Measurements from ENCODE around the gene PHACTR4. TPM values are rescaled to one million over a fixed set of nuclear protein-coding genes. Genes with fewer than 3 reads are reported as not detected.
A peak's percentile ranks its signal among the peaks of the same experiment; 100 is the strongest.

PHACTR4 gene
- polyA plus RNA-seq, 1 donor, result 38.0 TPM

GRCh38 chr1:28421744-28422143 lies 52.2 kb downstream of the PHACTR4 start:
- Histone ChIP-seq H3K4me1 (ENCODE audit: control insufficient read depth, insufficient read depth, low read length) (peaks cover 9% of the 10 kb centered on the region), H3K27ac (ENCODE audit: low read length) (no peak overlapping the region), H3K36me3 (ENCODE audit: control insufficient read depth, insufficient read depth, low read length) (peaks cover 5% of the 10 kb centered on the region), H3K4me3 (ENCODE audit: low read length) (no peak overlapping the region), H3K9me3 (ENCODE audit: control insufficient read depth, low read depth, low read length) (no peaks in the 10 kb centered on the region), H3K27me3 (ENCODE audit: control insufficient read depth, insufficient read depth, low read length) (no peaks in the 10 kb centered on the region)
- WGBS (ENCODE audit: insufficient coverage, low lambda C conversion rate), result no CpG with 5 or more reads among the region's 1 CpG
- DNase-seq, result no peak

GRCh38 chr1:28426831-28427230 lies 57.3 kb downstream of the PHACTR4 start:
- H3K36me3 ChIP-seq (ENCODE audit: control insufficient read depth, insufficient read depth, low read length), result peaks cover 5% of the 10 kb centered on the region
- no peaks in the 10 kb centered on the region for H3K27me3 ChIP-seq (ENCODE audit: control insufficient read depth, insufficient read depth, low read length)
- H3K4me1 ChIP-seq (ENCODE audit: control insufficient read depth, insufficient read depth, low read length), result no peaks in the 10 kb centered on the region
- H3K4me3 ChIP-seq (ENCODE audit: low read length), result no peak overlapping the region
- DNase-seq, result no peak
- H3K27ac ChIP-seq (ENCODE audit: low read length), result no peak overlapping the region
- no CpG with 5 or more reads among the region's 1 CpG for WGBS (ENCODE audit: insufficient coverage, low lambda C conversion rate)
- H3K9me3 ChIP-seq (ENCODE audit: control insufficient read depth, low read depth, low read length), result no peaks in the 10 kb centered on the region

GRCh38 chr1:28428012-28428411 lies 58.5 kb downstream of the PHACTR4 start:
- 100% methylated on average over 1 of the region's 1 CpG for WGBS (ENCODE audit: insufficient coverage, low lambda C conversion rate)
- Histone ChIP-seq H3K9me3 (ENCODE audit: control insufficient read depth, low read depth, low read length) (no peaks in the 10 kb centered on the region), H3K36me3 (ENCODE audit: control insufficient read depth, insufficient read depth, low read length) (peaks cover 5% of the 10 kb centered on the region), H3K4me1 (ENCODE audit: control insufficient read depth, insufficient read depth, low read length) (no peaks in the 10 kb centered on the region), H3K4me3 (ENCODE audit: low read length) (no peak overlapping the region), H3K27me3 (ENCODE audit: control insufficient read depth, insufficient read depth, low read length) (no peaks in the 10 kb centered on the region), H3K27ac (ENCODE audit: low read length) (no peak overlapping the region)
- no peak for DNase-seq

DNA sequence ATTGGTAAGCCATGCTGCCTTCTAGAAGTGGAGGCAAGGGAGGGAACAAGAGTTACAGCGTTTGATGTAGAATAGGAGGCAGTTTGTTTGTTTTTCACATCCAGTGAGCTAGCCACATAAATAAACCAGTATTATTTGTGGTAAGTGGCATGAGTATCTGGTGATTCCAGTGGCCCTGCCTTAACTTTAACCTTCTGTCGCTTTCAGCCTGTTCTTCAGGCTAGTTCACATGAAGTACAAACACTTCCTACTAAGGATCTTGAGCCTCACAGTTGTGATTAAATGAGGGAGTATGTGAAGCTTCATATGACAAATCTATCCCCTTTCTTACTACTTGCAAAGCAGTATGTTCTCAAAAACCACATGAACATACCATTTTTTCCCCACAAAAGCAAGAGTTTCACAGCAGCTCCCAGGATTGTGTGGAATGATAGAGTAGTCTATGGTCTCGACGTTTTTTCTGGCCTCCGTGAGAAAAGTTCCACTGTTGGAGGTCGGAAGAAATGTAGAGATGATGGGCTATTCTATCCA lies 59.5 kb downstream of the PHACTR4 start:
- H3K4me3 ChIP-seq (ENCODE audit: low read length), result no peak overlapping the region
- H3K4me1 ChIP-seq (ENCODE audit: control insufficient read depth, insufficient read depth, low read length), result no peaks in the 10 kb centered on the region
- H3K9me3 ChIP-seq (ENCODE audit: control insufficient read depth, low read depth, low read length), result no peaks in the 10 kb centered on the region
- WGBS (ENCODE audit: insufficient coverage, low lambda C conversion rate), result no CpG with 5 or more reads among the region's 6 CpGs
- H3K27ac ChIP-seq (ENCODE audit: low read length), result no peak overlapping the region
- peaks cover 5% of the 10 kb centered on the region for H3K36me3 ChIP-seq (ENCODE audit: control insufficient read depth, insufficient read depth, low read length)
- no peaks in the 10 kb centered on the region for H3K27me3 ChIP-seq (ENCODE audit: control insufficient read depth, insufficient read depth, low read length)
- no peak for DNase-seq

DNA sequence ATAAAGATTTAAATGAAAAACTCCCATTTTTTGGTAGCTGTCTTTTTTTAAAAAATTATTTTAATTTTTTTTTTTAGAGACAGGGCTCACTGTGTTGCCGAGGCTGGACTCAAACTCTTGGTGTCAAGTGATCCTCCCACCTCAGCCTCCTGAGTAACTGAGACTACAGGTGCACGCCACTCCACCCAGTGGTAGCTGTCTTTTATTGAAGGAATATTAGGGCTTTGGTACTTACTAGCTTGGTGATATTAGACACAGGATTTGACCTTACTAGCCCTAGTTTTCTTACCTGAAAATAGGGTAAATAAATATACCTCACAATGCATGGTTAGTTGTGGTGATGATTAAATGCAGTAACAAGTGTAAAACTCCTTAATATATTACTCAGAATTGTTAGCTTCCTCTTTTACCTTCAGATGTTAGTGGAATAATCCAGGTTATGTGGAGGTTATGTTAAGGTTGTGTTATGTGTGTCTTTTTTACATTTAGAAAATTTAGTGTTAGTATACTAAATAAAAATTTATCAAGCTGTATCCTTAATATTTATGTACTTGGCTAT lies 66.8 kb downstream of the PHACTR4 start:
- no peak for DNase-seq
- Histone ChIP-seq H3K36me3 (ENCODE audit: control insufficient read depth, insufficient read depth, low read length) (no peaks in the 10 kb centered on the region), H3K27me3 (ENCODE audit: control insufficient read depth, insufficient read depth, low read length) (no peaks in the 10 kb centered on the region), H3K27ac (ENCODE audit: low read length) (no peak overlapping the region), H3K4me1 (ENCODE audit: control insufficient read depth, insufficient read depth, low read length) (peaks cover 14% of the 10 kb centered on the region), H3K4me3 (ENCODE audit: low read length) (no peak overlapping the region), H3K9me3 (ENCODE audit: control insufficient read depth, low read depth, low read length) (no peaks in the 10 kb centered on the region)
- no CpG with 5 or more reads among the region's 2 CpGs for WGBS (ENCODE audit: insufficient coverage, low lambda C conversion rate)

GRCh38 chr1:28437264-28437923 lies 67.9 kb downstream of the PHACTR4 start:
- peak; percentile 54 to 80 for DNase-seq
- Histone ChIP-seq H3K4me3 (ENCODE audit: low read length) (no peak overlapping the region), H3K27ac (ENCODE audit: low read length) (peak overlapping the region; percentile 83), H3K4me1 (ENCODE audit: control insufficient read depth, insufficient read depth, low read length) (peaks cover 14% of the 10 kb centered on the region), H3K9me3 (ENCODE audit: control insufficient read depth, low read depth, low read length) (no peaks in the 10 kb centered on the region), H3K27me3 (ENCODE audit: control insufficient read depth, insufficient read depth, low read length) (no peaks in the 10 kb centered on the region), H3K36me3 (ENCODE audit: control insufficient read depth, insufficient read depth, low read length) (no peaks in the 10 kb centered on the region)
- WGBS (ENCODE audit: insufficient coverage, low lambda C conversion rate), result no CpG with 5 or more reads among the region's 3 CpGs

DNA sequence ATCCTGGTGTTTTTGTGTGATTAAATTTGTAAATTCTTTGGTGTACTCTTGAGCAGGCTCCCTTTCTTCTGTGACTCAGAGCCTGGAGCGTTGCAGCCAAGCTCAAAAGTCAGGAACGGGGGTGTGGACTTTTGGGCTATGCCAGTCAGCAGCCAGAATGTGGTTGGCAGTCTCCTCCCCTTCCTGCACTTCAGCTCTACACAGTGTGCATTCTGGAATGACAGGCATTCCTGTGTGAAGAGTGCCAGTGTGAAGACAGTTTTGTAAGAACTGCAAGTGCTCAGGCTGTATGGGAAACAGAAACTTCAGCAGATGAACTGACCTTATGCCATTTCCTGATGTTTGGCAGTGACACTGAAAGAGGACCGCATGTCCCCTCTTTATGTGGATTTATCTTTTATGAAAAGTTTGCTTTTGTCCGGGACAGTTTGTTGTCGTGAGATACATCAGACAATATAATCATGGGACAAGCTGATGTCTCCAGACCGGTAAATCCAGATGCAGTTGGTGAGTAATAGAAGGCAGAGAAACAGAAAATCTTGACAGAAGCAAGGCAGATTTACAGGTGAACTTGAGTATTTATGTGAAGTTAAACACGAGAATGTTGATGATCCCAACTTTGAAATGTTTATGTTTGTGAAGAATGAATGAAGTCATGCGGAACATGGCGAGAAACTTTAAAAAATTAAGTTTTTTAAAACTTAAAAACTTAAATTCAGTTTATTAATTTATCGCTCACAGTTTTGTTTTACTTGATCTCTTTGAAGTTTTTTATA lies 68.6 kb downstream of the PHACTR4 start:
- H3K4me3 ChIP-seq (ENCODE audit: low read length), result no peak overlapping the region
- H3K9me3 ChIP-seq (ENCODE audit: control insufficient read depth, low read depth, low read length), result no peaks in the 10 kb centered on the region
- WGBS (ENCODE audit: insufficient coverage, low lambda C conversion rate), result 85% methylated on average over 4 of the region's 10 CpGs
- DNase-seq, result peak; percentile 34 to 67
- H3K36me3 ChIP-seq (ENCODE audit: control insufficient read depth, insufficient read depth, low read length), result no peaks in the 10 kb centered on the region
- peaks cover 14% of the 10 kb centered on the region for H3K4me1 ChIP-seq (ENCODE audit: control insufficient read depth, insufficient read depth, low read length)
- H3K27ac ChIP-seq (ENCODE audit: low read length), result peak overlapping the region; percentile 83
- H3K27me3 ChIP-seq (ENCODE audit: control insufficient read depth, insufficient read depth, low read length), result no peaks in the 10 kb centered on the region

DNA sequence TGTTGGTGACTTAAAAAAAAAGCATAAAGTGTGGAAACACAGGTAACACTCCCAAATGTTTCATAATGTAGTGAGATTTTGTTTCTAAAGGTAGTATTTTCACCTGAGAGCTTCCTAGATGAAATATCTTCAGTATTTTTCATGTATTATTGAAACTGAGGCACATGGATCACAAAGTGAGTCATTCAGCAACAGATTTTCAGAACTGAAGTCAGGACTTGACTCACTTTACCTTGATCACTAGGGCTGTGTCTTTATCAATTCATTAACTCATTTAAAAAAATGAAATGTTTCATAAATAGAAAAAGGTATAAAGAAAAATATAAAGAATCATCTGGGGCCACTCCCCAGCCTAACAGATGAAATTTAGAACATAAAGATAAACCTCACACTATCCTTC lies 69.8 kb downstream of the PHACTR4 start:
- Histone ChIP-seq H3K27ac (ENCODE audit: low read length) (no peak overlapping the region), H3K4me3 (ENCODE audit: low read length) (no peak overlapping the region), H3K27me3 (ENCODE audit: control insufficient read depth, insufficient read depth, low read length) (no peaks in the 10 kb centered on the region), H3K4me1 (ENCODE audit: control insufficient read depth, insufficient read depth, low read length) (peaks cover 14% of the 10 kb centered on the region), H3K9me3 (ENCODE audit: control insufficient read depth, low read depth, low read length) (no peaks in the 10 kb centered on the region), H3K36me3 (ENCODE audit: control insufficient read depth, insufficient read depth, low read length) (no peaks in the 10 kb centered on the region)
- DNase-seq, result no peak

- no peak for DNase-seq
- no peaks in the 10 kb centered on the region for H3K36me3 ChIP-seq (ENCODE audit: control insufficient read depth, insufficient read depth, low read length)
- peaks cover 14% of the 10 kb centered on the region for H3K4me1 ChIP-seq (ENCODE audit: control insufficient read depth, insufficient read depth, low read length)
- H3K9me3 ChIP-seq (ENCODE audit: control insufficient read depth, low read depth, low read length), result no peaks in the 10 kb centered on the region
- H3K4me3 ChIP-seq (ENCODE audit: low read length), result no peak overlapping the region
- no CpG with 5 or more reads among the region's 4 CpGs for WGBS (ENCODE audit: insufficient coverage, low lambda C conversion rate)
- H3K27me3 ChIP-seq (ENCODE audit: control insufficient read depth, insufficient read depth, low read length), result no peaks in the 10 kb centered on the region
- H3K27ac ChIP-seq (ENCODE audit: low read length), result no peak overlapping the region
These were observed 72.1 kb downstream of the PHACTR4 start for GRCh38 chr1:28441674-28442073.

DNA sequence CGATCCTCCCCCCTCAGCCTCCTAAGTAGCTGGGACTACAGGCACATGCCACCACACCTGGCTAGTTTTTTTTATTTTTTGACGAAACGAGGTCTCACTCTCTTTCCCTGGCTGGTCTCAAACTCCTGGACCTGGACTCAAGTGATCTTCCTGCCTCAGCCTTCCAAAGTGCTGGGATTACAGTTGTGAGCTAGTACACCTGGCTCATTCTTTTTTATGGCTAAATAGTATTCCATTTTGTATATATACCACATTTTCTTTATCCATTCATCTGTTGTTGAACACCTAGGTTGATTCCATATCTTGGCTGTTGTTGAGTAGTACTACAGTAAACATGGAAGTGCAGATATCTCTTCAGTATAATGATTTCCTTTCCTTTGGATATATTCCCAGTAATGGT lies 74.0 kb downstream of the PHACTR4 start:
- WGBS (ENCODE audit: insufficient coverage, low lambda C conversion rate), result 100% methylated on average over 2 of the region's 3 CpGs
- Histone ChIP-seq H3K9me3 (ENCODE audit: control insufficient read depth, low read depth, low read length) (no peaks in the 10 kb centered on the region), H3K27ac (ENCODE audit: low read length) (no peak overlapping the region), H3K36me3 (ENCODE audit: control insufficient read depth, insufficient read depth, low read length) (no peaks in the 10 kb centered on the region), H3K27me3 (ENCODE audit: control insufficient read depth, insufficient read depth, low read length) (no peaks in the 10 kb centered on the region), H3K4me1 (ENCODE audit: control insufficient read depth, insufficient read depth, low read length) (no peaks in the 10 kb centered on the region), H3K4me3 (ENCODE audit: low read length) (no peak overlapping the region)
- DNase-seq, result no peak

Data from large intestine (tissue), 3 donors.